Muscle layer of duodenum (tissue), 2 donors: ENCODE results near the gene KRTAP10-2.

Experiments used
- H3K27ac ChIP-seq: one replicate; pipeline ENCODE4 v1.7.0; 2013; ENCODE audit warnings: mild to moderate bottlenecking, low read length
- H3K27me3 ChIP-seq: one replicate; pipeline ENCODE4 v1.7.0; 2013; ENCODE audit warnings: low read depth, mild to moderate bottlenecking, control low read depth, low read length
- H3K36me3 ChIP-seq, 2 donors: one replicate each; pipeline ENCODE4 v1.7.0; 2013; ENCODE audit warnings: low read length in 2 of 2, control low read depth in 1 of 2, mild to moderate bottlenecking in 1 of 2; ENCODE audit not compliant: insufficient read depth in 2 of 2, control insufficient read depth in 1 of 2
- H3K4me1 ChIP-seq, 2 donors: one replicate each; pipeline ENCODE4 v1.7.0; 2013; ENCODE audit warnings: low read length in 2 of 2, mild to moderate bottlenecking in 2 of 2, control low read depth in 1 of 2, moderate library complexity in 1 of 2; ENCODE audit not compliant: insufficient read depth in 2 of 2, control insufficient read depth in 1 of 2
- H3K4me3 ChIP-seq, 2 donors: one replicate each; pipeline ENCODE4 v1.7.0; 2013; ENCODE audit warnings: low read length in 2 of 2, low read depth in 1 of 2, mild to moderate bottlenecking in 1 of 2
- H3K9me3 ChIP-seq, 2 donors: one replicate each; pipeline ENCODE4 v1.7.0; 2013; ENCODE audit warnings: low read length in 2 of 2, control low read depth in 1 of 2, mild to moderate bottlenecking in 1 of 2; ENCODE audit not compliant: control insufficient read depth in 1 of 2
- donor health status: healthy.

The KRTAP10-2 gene

DNA sequence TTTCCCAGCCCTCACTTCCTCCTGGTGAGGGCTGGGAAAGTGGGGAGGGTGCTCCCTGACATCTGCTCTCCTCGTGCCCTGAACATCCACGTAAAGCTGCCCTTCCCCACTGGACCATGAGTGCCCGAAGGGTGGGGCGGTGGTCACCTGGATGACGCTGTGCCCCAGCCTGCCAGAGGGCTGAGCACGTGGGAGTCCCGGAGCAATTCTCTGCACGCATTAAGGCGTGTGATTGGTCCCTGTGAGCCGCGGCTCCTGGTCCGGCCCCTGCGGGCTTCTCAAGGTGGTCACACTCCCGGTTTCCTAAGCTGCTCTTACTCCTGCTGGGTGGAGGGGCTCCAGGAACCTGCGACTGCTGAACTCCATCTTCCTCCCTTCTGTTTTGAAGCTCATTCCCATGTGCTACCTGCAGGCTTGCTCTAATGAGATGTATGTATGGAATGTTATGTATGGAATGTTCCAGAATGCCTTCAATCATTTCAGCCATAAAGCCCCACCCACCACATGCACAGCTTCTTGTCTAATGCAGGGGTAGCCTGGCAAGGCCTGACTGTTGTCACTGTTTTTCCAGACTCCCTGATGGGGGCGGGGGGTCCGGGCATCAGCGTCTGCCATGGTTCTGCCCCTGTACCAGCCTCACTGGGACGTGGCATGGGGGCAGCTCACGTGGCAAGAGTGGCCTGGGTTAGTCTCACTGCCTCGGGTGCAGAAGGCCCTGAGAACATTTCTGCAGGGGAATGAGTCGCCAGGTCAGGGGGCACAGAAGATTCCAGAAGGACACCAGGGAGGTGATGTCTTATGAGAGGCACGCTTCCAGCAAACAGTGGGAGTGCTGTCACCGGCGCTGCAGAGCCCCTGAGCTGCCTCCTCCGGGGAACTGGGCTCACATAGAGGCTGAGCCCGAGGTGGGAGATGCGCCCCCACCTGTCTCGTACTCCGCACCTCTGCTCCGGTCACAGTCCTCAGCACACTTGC, 30.7 kb downstream of the KRTAP10-2 start:
- no peak overlapping the region for H3K4me3 ChIP-seq
- no peak overlapping the region for H3K27ac ChIP-seq
- H3K4me1 ChIP-seq = no peaks in the 10 kb centered on the region
- no peaks in the 10 kb centered on the region for H3K36me3 ChIP-seq
- no peaks in the 10 kb centered on the region for H3K9me3 ChIP-seq
- no peaks in the 10 kb centered on the region for H3K27me3 ChIP-seq

DNA sequence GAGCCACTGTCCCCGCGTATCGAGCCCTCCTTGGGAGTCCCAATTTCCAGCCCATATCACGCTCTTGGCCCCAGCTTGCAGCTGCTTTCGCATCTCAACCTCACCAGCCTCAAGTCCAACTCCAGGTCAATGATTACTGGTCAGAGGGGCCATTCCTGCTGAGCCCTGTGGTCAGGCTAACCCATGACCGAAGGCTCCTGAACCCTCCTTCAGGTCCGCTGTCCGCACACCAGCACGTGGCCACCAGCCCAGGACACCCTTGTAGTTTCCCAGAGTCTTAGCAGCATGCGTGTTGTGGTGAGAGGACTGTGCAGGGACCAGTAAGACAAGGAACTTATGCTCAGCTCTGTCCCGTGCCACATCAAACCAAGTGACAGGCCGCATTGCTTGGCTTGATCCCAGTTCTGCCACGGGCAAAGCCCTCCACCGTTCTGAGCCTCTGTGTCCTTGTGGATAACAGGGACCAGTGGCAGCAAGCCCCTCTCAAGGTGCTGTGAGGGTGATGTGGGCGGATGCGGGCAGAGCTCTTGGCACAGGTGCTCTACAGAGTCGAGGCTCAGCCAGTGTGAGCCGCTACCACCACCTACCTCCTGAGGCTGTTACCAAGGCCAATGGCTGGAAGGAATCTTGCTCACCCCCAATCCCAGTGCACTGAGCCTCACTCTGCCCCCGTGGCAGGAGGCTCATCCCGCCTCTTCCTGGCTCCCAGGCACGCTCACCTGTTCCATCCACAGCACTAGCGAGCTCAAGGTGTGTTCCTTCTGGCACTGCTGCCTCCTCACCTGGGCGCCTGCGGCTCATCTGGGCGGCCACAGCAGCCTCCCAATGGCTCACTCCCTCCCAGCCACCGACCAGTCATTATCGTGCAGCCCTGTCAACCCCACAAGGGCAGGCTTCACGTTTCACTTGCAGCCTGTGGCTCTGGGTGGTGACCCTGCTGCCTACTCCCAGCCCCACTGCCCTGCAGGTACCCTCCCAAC, 31.7 kb downstream of the KRTAP10-2 start:
- Histone ChIP-seq H3K9me3 (no peaks in the 10 kb centered on the region), H3K4me1 (no peaks in the 10 kb centered on the region), H3K27me3 (no peaks in the 10 kb centered on the region), H3K27ac (no peak overlapping the region), H3K36me3 (no peaks in the 10 kb centered on the region), H3K4me3 (no peak overlapping the region)

GRCh38 chr21:44518686-44519085, 32.6 kb downstream of the KRTAP10-2 start:
- no peaks in the 10 kb centered on the region for H3K4me1 ChIP-seq
- H3K9me3 ChIP-seq = no peaks in the 10 kb centered on the region
- no peak overlapping the region for H3K4me3 ChIP-seq
- H3K27me3 ChIP-seq = no peaks in the 10 kb centered on the region
- H3K27ac ChIP-seq = no peak overlapping the region
- H3K36me3 ChIP-seq = no peaks in the 10 kb centered on the region

DNA sequence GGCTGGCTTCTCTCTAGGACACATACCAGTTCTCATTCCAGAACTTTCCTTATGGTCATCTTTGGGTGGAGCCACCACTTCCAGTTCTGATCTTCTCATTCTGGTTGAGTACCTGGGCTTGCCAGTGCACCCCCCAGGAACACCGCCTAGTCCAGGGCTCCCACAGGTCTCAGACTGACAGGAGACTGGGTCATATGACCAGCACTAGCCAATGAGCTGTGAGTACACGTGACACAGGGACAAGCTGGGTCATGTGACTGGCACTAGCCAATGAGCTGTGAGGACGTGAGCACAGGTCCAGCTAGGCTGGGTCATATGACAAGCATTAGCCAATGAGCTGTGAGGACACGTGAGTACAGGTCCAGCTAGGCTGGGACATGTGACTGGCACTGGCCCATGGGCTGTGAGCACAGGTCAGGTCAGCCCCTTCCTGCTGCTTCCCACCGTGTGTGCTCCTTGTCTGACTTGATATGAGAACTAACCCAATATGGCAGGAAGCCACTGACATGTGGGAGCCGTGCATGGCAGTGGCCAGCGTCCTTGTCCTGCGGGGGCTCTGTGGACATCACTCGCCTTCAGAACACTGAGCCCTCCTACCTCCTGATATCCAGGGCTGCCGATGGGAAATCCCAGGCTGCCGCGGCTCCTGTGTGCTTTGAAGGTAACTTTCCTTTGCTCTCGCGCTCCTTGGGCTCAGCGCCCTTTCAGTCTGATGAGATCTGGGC, 34.0 kb downstream of the KRTAP10-2 start:
- Histone ChIP-seq H3K9me3 (no peaks in the 10 kb centered on the region), H3K27ac (no peak overlapping the region), H3K4me1 (no peaks in the 10 kb centered on the region), H3K36me3 (no peaks in the 10 kb centered on the region), H3K27me3 (no peaks in the 10 kb centered on the region), H3K4me3 (no peak overlapping the region)

GRCh38 chr21:44516828-44517174, 34.5 kb downstream of the KRTAP10-2 start:
- no peaks in the 10 kb centered on the region for H3K36me3 ChIP-seq
- no peaks in the 10 kb centered on the region for H3K27me3 ChIP-seq
- H3K4me3 ChIP-seq = no peak overlapping the region
- no peaks in the 10 kb centered on the region for H3K4me1 ChIP-seq
- no peaks in the 10 kb centered on the region for H3K9me3 ChIP-seq
- no peak overlapping the region for H3K27ac ChIP-seq

GRCh38 chr21:44516342-44516741, 35.0 kb downstream of the KRTAP10-2 start:
- Histone ChIP-seq H3K9me3 (no peaks in the 10 kb centered on the region), H3K36me3 (no peaks in the 10 kb centered on the region), H3K27ac (no peak overlapping the region), H3K4me1 (no peaks in the 10 kb centered on the region), H3K27me3 (no peaks in the 10 kb centered on the region), H3K4me3 (no peak overlapping the region)

GRCh38 chr21:44515359-44516165, 35.7 kb downstream of the KRTAP10-2 start:
- H3K27me3 ChIP-seq = no peaks in the 10 kb centered on the region

GRCh38 chr21:44514746-44515358, 36.5 kb downstream of the KRTAP10-2 start:
- Histone ChIP-seq H3K27ac (no peak overlapping the region), H3K4me1 (peaks cover 0 to 7% of the 10 kb centered on the region in 2 donors), H3K27me3 (no peaks in the 10 kb centered on the region), H3K4me3 (no peak overlapping the region), H3K36me3 (no peaks in the 10 kb centered on the region), H3K9me3 (no peaks in the 10 kb centered on the region)

More at GRCh38 chr21:44515359-44516165, 35.7 kb downstream of the KRTAP10-2 start:
- H3K9me3 ChIP-seq = no peaks in the 10 kb centered on the region
- H3K36me3 ChIP-seq = no peaks in the 10 kb centered on the region
- no peak overlapping the region for H3K4me3 ChIP-seq
- no peak overlapping the region for H3K27ac ChIP-seq
- peaks cover 0 to 3% of the 10 kb centered on the region in 2 donors for H3K4me1 ChIP-seq

DNA sequence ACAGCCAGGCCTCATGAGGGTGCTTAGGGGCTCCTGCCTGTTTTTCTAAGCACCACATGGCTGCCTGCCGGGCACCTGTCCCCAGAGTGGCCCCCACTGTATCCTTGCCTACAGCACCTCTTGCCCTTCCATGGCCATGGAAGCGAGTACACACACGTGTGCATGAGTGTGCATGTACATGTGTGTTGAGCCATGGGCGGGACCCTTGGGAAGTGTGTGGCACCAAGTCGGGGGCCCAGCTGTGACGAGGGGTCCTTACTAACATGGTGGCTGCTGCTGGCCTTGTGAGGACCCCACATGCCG, 37.1 kb downstream of the KRTAP10-2 start:
- Histone ChIP-seq H3K27me3 (no peaks in the 10 kb centered on the region), H3K36me3 (no peaks in the 10 kb centered on the region)

More for the DNA sequence above, 37.1 kb downstream of the KRTAP10-2 start:
- Histone ChIP-seq H3K4me3 (no peak overlapping the region), H3K9me3 (no peaks in the 10 kb centered on the region), H3K4me1 (peaks cover 0 to 7% of the 10 kb centered on the region in 2 donors), H3K27ac (no peak overlapping the region)
